ENCODE data around the gene IPPK. TPM values are rescaled to one million over a fixed set of nuclear protein-coding genes. Genes with fewer than 3 reads are reported as not detected.
A peak's percentile ranks its signal among the peaks of the same experiment; 100 is the strongest.

Gene IPPK
- total and polyA plus RNA-seq, 11 donors: 4.2 to 11.0 (median 8.6) TPM

GRCh38 chr9:92680166-92681119 lies 10.5 kb upstream of the IPPK start:
- no peaks in the 10 kb centered on the region for H3K36me3 ChIP-seq
- H3K4me1 ChIP-seq: peaks cover 0 to 6% (median 0%) of the 10 kb centered on the region in 12 donors
- WGBS, 4 donors: 75 to 85% (median 83%) methylated on average over 7 to 12 of the region's 12 CpGs
- DNase-seq (no peak), ATAC-seq (peak in 1 of 4 donors; percentile 43)
- H3K9me3 ChIP-seq: no peaks in the 10 kb centered on the region
- intact Hi-C loops (cut with DNase I): no loop called here
- no peak overlapping the region for H3K27ac ChIP-seq
- no peaks in the 10 kb centered on the region for H3K27me3 ChIP-seq
- no peak overlapping the region for H3K4me3 ChIP-seq
- TF ChIP-seq, protein P1, sequence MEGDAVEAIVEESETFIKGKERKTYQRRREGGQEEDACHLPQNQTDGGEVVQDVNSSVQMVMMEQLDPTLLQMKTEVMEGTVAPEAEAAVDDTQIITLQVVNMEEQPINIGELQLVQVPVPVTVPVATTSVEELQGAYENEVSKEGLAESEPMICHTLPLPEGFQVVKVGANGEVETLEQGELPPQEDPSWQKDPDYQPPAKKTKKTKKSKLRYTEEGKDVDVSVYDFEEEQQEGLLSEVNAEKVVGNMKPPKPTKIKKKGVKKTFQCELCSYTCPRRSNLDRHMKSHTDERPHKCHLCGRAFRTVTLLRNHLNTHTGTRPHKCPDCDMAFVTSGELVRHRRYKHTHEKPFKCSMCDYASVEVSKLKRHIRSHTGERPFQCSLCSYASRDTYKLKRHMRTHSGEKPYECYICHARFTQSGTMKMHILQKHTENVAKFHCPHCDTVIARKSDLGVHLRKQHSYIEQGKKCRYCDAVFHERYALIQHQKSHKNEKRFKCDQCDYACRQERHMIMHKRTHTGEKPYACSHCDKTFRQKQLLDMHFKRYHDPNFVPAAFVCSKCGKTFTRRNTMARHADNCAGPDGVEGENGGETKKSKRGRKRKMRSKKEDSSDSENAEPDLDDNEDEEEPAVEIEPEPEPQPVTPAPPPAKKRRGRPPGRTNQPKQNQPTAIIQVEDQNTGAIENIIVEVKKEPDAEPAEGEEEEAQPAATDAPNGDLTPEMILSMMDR (IDR thresholded peaks at IDR 0.05): no peak
- TF ChIP-seq POLR2A (IDR thresholded peaks at IDR 0.05): no peak

DNA sequence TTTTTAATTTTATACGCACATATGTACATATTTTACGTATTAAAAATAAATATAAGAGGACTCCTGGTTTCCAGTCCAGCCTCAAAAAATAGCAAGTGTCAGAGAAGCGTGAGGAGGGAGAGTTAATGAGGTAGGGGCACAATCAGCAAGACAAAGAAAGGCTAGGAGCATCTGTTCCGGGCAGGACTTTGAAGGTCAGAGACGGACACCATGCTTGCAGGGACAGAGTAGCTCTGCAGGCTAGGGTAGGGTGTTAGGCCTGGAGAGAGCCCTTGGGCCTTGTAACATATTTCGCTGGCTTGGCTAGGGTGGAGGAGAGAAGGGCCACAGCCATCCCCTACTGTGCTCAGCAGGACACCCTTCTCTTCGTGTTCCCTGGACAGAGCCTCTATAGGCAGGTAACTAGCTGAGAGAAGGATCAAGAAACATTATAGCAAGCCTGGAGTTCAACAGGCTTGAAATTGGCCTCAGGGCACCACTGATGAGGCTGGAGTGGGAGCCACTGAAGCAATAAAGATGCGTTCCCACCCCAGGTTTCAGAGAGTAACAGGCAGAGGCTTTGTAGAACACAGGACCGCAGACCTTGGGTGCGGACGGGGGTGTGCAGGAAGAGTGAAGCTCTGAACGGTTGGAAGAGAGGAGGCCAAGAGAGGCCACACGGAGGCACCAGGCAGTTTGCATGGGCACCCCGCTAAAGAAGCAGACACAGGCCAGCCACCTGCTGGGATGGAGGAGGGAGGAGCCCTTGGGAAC lies 9.7 kb upstream of the IPPK start:
- no peak for DNase-seq
- H3K27ac ChIP-seq: no peak overlapping the region
- 83 to 88% (median 86%) methylated on average over 14 of the region's 14 CpGs for WGBS, 4 donors
- H3K4me1 ChIP-seq: peaks cover 0 to 6% (median 0%) of the 10 kb centered on the region in 12 donors
- peak in 1 of 4 donors; percentile 16 for ATAC-seq
- no peaks in the 10 kb centered on the region for H3K36me3 ChIP-seq
- H3K4me3 ChIP-seq: no peak overlapping the region
- intact Hi-C loops (cut with DNase I): loop anchor here in 1 of 10 donors (10.0 kb wide), 1 partner anchor 85 kb away; the partner anchor contains the start of gene BICD2
- no peak for TF ChIP-seq POLR2A (IDR thresholded peaks at IDR 0.05)
- TF ChIP-seq, protein P1 (IDR thresholded peaks at IDR 0.05): no peak
- H3K9me3 ChIP-seq: no peaks in the 10 kb centered on the region
- H3K27me3 ChIP-seq: no peaks in the 10 kb centered on the region

GRCh38 chr9:92671323-92671722 lies 1.4 kb upstream of the IPPK start:
- WGBS, 4 donors: 77 to 89% (median 79%) methylated on average over 4 of the region's 4 CpGs
- DNase-seq (peak in 4 of 5 donors; percentile 33 to 58 (median 39)), ATAC-seq (no peak)
- no peak for TF ChIP-seq POLR2A (IDR thresholded peaks at IDR 0.05)
- TF ChIP-seq, protein P1 (IDR thresholded peaks at IDR 0.05): no peak
- intact Hi-C loops (cut with DNase I): loop anchor here in 6 of 10 donors (5.0 to 10.0 kb wide), 5 partner anchors 36 to 93 kb away; partner anchors contain the start of gene BICD2 (in 3 of the 6)
- H3K27me3 ChIP-seq: no peaks in the 10 kb centered on the region
- peaks cover 0 to 10% (median 2%) of the 10 kb centered on the region in 9 donors for H3K36me3 ChIP-seq
- peak overlapping the region in 9 of 12 donors; percentile 78 to 98 (median 93) for H3K4me3 ChIP-seq
- peaks cover 0 to 38% (median 20%) of the 10 kb centered on the region in 12 donors for H3K4me1 ChIP-seq
- H3K9me3 ChIP-seq: no peaks in the 10 kb centered on the region
- H3K27ac ChIP-seq: peak overlapping the region in 2 of 12 donors; percentile 12 to 98

Data from heart left ventricle (tissue), 16 donors.